Smooth muscle cell (in vitro differentiated cells): Measurements from ENCODE around the gene RTBDN. TPM values are rescaled to one million over a fixed set of nuclear protein-coding genes. Genes with fewer than 3 reads are reported as not detected.
"Not testable (repeated sequence)": the region's sequence is repeated elsewhere in the genome, so short reads cannot be mapped to it uniquely, and the experiment has no call there.

Source experiments
- DNase-seq: peaks from one replicate; lab custom pipeline; 2025; ENCODE audit not compliant: unreplicated experiment; lab: John Stamatoyannopoulos, UW
- H2AFZ ChIP-seq: fragments of 200-600 bp; sonication (generic); 2 replicates; pipeline ENCODE4 v1.6.0; 2016; ENCODE audit warnings: antibody characterized with exemption, low read depth, mild to moderate bottlenecking
- H3F3A ChIP-seq: fragments of 200-600 bp; sonication (generic); 2 replicates; pipeline ENCODE4 v1.6.0; 2017; ENCODE audit warnings: antibody characterized with exemption, low read depth
- H3K27ac ChIP-seq: fragments of 200-600 bp; sonication (generic); 2 replicates; pipeline ENCODE4 v1.5.1; 2016; ENCODE audit warnings: low read depth, mild to moderate bottlenecking
- H3K27me3 ChIP-seq: fragments of 200-600 bp; sonication (generic); 2 replicates; pipeline ENCODE4 v1.6.1; 2016; ENCODE audit warnings: low read depth, mild to moderate bottlenecking
- H3K36me3 ChIP-seq: fragments of 200-600 bp; sonication (generic); 2 replicates; pipeline ENCODE4 v1.5.1; 2016; ENCODE audit warnings: low read depth
- H3K4me1 ChIP-seq: fragments of 200-600 bp; sonication (generic); 2 replicates; pipeline ENCODE4 v1.5.1; 2016; ENCODE audit warnings: low read depth
- H3K4me2 ChIP-seq: fragments of 200-600 bp; sonication (generic); 2 replicates; pipeline ENCODE4 v1.6.0; 2016; ENCODE audit warnings: mild to moderate bottlenecking
- H3K4me3 ChIP-seq: fragments of 200-600 bp; sonication (generic); 2 replicates; pipeline ENCODE4 v1.5.1; 2016; ENCODE audit warnings: mild to moderate bottlenecking
- H3K79me2 ChIP-seq: fragments of 200-600 bp; sonication (generic); 2 replicates; pipeline ENCODE4 v1.6.0; 2016; ENCODE audit warnings: low read depth, mild to moderate bottlenecking
- H3K9ac ChIP-seq: fragments of 200-600 bp; sonication (generic); 2 replicates; pipeline ENCODE4 v1.6.0; 2016; ENCODE audit warnings: low read depth
- H3K9me3 ChIP-seq: fragments of 200-600 bp; sonication (generic); replicated peaks from 2 replicates; pipeline ENCODE4 v1.5.1; 2016; ENCODE audit warnings: low read depth
- H4K20me1 ChIP-seq: fragments of 200-600 bp; sonication (generic); 2 replicates; pipeline ENCODE4 v1.6.0; 2016; ENCODE audit warnings: low read depth
- CTCF ChIP-seq: fragments of 200-600 bp; sonication (generic); IDR thresholded peaks from 2 replicates; pipeline ENCODE4 v1.5.1; 2017; ENCODE audit warnings: borderline replicate concordance, mild to moderate bottlenecking, antibody characterized with exemption; ENCODE audit not compliant: insufficient read depth, poor library complexity, severe bottlenecking
- WGBS: methylation state at CpG from one replicate; pipeline ENCODE4 v1.1.7; 2016; ENCODE audit warnings: low lambda C conversion rate; 5-methylcytosine and 5-hydroxymethylcytosine counted together
- polyA plus RNA-seq: library from polyadenylated mRNA; unstranded; fragments of >200 nt; fragmentation: Nextera tagmentation; extraction: Ambion mirVana; gene quantifications from 2 replicates; pipeline ENCODE4 v1.2.1, GENCODE V29; 2016
- total RNA-seq: library from RNA; depleted of rRNA; stranded (reverse); fragments of >200 nt; gene quantifications from 2 replicates; pipeline ENCODE4 v1.2.3, GENCODE V29; 2014

RTBDN gene
- total and polyA plus RNA-seq, 2 experiments from 2014 or later, result 1.7 TPM; not detected in 1

DNA sequence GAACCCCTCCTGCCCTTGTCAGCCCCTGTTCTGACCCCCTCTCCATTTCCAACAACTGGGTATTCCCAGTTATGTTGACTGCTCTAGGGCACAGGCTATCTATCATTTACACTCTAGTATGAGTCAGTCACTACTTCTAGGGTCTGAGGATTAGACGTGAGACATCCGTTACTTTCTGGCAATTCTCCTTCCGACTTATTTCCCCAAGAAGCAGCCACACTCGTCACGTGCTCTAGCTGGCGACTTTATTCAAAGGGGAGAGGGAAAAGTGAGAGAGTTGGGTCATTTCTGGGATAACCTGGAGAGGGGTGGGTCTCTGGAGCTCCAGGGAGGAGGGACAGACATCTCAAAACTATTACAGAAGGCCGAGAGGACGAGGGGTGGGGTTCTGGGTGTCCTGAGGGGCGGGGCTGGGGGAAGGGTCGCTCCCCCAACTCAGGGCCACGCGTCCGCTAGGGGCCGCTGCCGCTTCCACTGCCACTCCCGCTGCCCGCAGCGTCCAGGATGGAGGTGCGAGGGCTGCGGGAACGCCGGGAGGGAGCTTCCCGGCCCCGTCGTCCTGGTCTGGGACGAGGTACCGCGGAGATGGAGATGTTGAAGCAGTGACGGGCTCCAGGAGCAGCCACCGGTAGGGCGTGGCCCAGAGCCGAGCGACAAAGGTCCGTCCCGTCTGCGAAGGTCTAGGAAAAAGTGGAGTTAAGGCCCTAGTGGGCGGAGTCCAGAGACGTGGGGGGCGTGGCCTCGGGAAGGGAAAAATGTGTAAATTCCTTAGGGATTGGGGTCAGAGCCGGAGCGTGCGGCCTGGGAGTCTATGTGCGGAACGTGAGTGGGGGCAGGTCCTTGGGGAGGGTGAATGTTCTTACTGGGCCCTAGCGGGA is 8.9 kb downstream of the RTBDN start:
- Histone ChIP-seq H3K27ac (no peak overlapping the region), H3K9ac (no peak overlapping the region), H2AFZ (no peak overlapping the region), H3F3A (no peaks in the 10 kb centered on the region), H3K4me3 (no peak overlapping the region), H3K4me1 (no peaks in the 10 kb centered on the region), H3K36me3 (no peaks in the 10 kb centered on the region), H3K4me2 (no peak overlapping the region), H3K27me3 (no peaks in the 10 kb centered on the region), H3K9me3 (no peaks in the 10 kb centered on the region), H4K20me1 (no peaks in the 10 kb centered on the region), H3K79me2 (no peaks in the 10 kb centered on the region)
- TF ChIP-seq CTCF, result peak; percentile 50
- 7% methylated on average over 44 of the region's 46 CpGs for WGBS
- no peak for DNase-seq

- Histone ChIP-seq H3F3A (no peaks in the 10 kb centered on the region), H3K9me3 (no peaks in the 10 kb centered on the region), H4K20me1 (no peaks in the 10 kb centered on the region), H3K79me2 (no peaks in the 10 kb centered on the region), H3K4me1 (no peaks in the 10 kb centered on the region), H3K27me3 (no peaks in the 10 kb centered on the region), H3K36me3 (no peaks in the 10 kb centered on the region), H3K27ac (no peak overlapping the region), H3K4me3 (no peak overlapping the region), H2AFZ (no peak overlapping the region), H3K4me2 (no peak overlapping the region), H3K9ac (no peak overlapping the region)
- WGBS, result 87% methylated on average over 2 of the region's 2 CpGs
- no peak for TF ChIP-seq CTCF
- no peak for DNase-seq
Measured at GRCh38 chr19:12821761-12822160, 12.6 kb downstream of the RTBDN start.

- H3K4me3 ChIP-seq, H4K20me1 ChIP-seq, H3K79me2 ChIP-seq, H3K4me1 ChIP-seq, DNase-seq, H3K27ac ChIP-seq, H3K9ac ChIP-seq, H2AFZ ChIP-seq, H3K36me3 ChIP-seq, H3F3A ChIP-seq, H3K9me3 ChIP-seq, H3K27me3 ChIP-seq, H3K4me2 ChIP-seq: not testable (repeated sequence)
- 93% methylated on average over 7 of the region's 11 CpGs for WGBS
Measured at GRCh38 chr19:12817810-12818209, 16.6 kb downstream of the RTBDN start.

- not testable (repeated sequence) for DNase-seq, H3K9me3 ChIP-seq, H3K4me2 ChIP-seq, H3K79me2 ChIP-seq, H2AFZ ChIP-seq, H3K4me1 ChIP-seq, H3K27ac ChIP-seq, H3F3A ChIP-seq, H4K20me1 ChIP-seq, H3K36me3 ChIP-seq, H3K27me3 ChIP-seq, H3K4me3 ChIP-seq, H3K9ac ChIP-seq
- WGBS, result 100% methylated on average over 6 of the region's 6 CpGs
Measured at GRCh38 chr19:12817188-12817587, 17.2 kb downstream of the RTBDN start.
